GM10248 (cell line): ENCODE data around the gene TMEM40.

ENCODE experiments used
- CTCF ChIA-PET: fragments of 300-600 bp; sonication (Branson Sonifier 250); formaldehyde crosslinking; extraction: SDS; loops from one replicate; lab custom pipeline; 2021; ENCODE audit warnings: antibody characterized with exemption; lab: Yijun Ruan, JAX
- POLR2A ChIA-PET: fragments of 350-650 bp; sonication (Branson Sonifier 250); formaldehyde crosslinking; extraction: SDS; loops from one replicate; lab custom pipeline; 2020; ENCODE audit warnings: antibody characterized with exemption; lab: Yijun Ruan, JAX
- DNase-seq: peaks from one replicate; pipeline ENCODE4 v3.0.0; 2012; ENCODE audit errors: extremely low spot score
- CTCF ChIP-seq: IDR thresholded peaks from 2 replicates; pipeline ENCODE4 v1.5.1; 2012; ENCODE audit warnings: mild to moderate bottlenecking, low read depth; ENCODE audit errors: extremely low read depth, missing control alignments, control extremely low read depth

TMEM40 gene

GRCh38 chr3:12716605-12717151, 42.4 kb downstream of the TMEM40 start:
- ChIA-PET POLR2A (no interaction called here), CTCF (interaction anchor here (1.0 kb wide), 2 partner anchors 9 to 176 kb away, joined by 3 to 4 read pairs; no protein-coding TSS in a partner anchor)
- DNase-seq = no peak
- TF ChIP-seq CTCF = no peak

- DNase-seq = no peak
- ChIA-PET CTCF (interaction anchor here (1.4 kb wide), 1 partner anchor 8 kb away, joined by 3 read pairs; no protein-coding TSS in a partner anchor), POLR2A (no interaction called here)
- TF ChIP-seq CTCF = no peak
Measured at GRCh38 chr3:12714278-12714677, 44.8 kb downstream of the TMEM40 start.

- ChIA-PET POLR2A (no interaction called here), CTCF (interaction anchor here (1.0 to 3.7 kb wide), 6 partner anchors 10 to 575 kb away, joined by 3 to 22 read pairs (median 8); partner anchors contain the start of gene RPL32)
- DNase-seq = no peak
- TF ChIP-seq CTCF = no peak
Measured at GRCh38 chr3:12710062-12710461, 49.0 kb downstream of the TMEM40 start.

- no peak for DNase-seq
- TF ChIP-seq CTCF = no peak
- POLR2A ChIA-PET = no interaction called here
- CTCF ChIA-PET = interaction anchor here (1.4 to 3.7 kb wide), 4 partner anchors 10 to 574 kb away, joined by 3 to 22 read pairs (median 14); no protein-coding TSS in a partner anchor
Measured at GRCh38 chr3:12709334-12709733, 49.7 kb downstream of the TMEM40 start.

GRCh38 chr3:12708584-12709192, 50.4 kb downstream of the TMEM40 start:
- DNase-seq = no peak
- ChIA-PET POLR2A (no interaction called here), CTCF (interaction anchor here (1.4 to 3.7 kb wide), 4 partner anchors 10 to 574 kb away, joined by 3 to 22 read pairs (median 14); no protein-coding TSS in a partner anchor)
- no peak for TF ChIP-seq CTCF

GRCh38 chr3:12707449-12707848, 51.6 kb downstream of the TMEM40 start:
- ChIA-PET CTCF (interaction anchor here (0.8 to 3.7 kb wide), 11 partner anchors 9 to 184 kb away, joined by 3 to 16 read pairs (median 5); no protein-coding TSS in a partner anchor), POLR2A (no interaction called here)
- no peak for DNase-seq
- TF ChIP-seq CTCF = no peak
